Cardiac fibroblast (primary cell): ENCODE results near the gene STARD3.

Experiments
- DNase-seq, 2 donors: peaks; one replicate each; pipeline versions ENCODE4 v3.0.0 to v3.0.0-alpha.2; 2010; ENCODE audit warnings: low read depth in 2 of 2
- H3K4me3 ChIP-seq, 2 donors: replicated peaks in 1 of 2; 1 replicate in 1 of 2; 2 replicates in 1 of 2; pipeline ENCODE4 v1.5.1; 2011; ENCODE audit warnings: low read depth in 2 of 2, low read length in 2 of 2, mild to moderate bottlenecking in 2 of 2, moderate library complexity in 1 of 2
- TF ChIP-seq, protein P1 (sequence below): IDR thresholded peaks from one replicate; pipeline ENCODE4 v1.5.1; 2011; ENCODE audit warnings: low read depth, mild to moderate bottlenecking, low read length, inconsistent platforms

STARD3 gene

DNA sequence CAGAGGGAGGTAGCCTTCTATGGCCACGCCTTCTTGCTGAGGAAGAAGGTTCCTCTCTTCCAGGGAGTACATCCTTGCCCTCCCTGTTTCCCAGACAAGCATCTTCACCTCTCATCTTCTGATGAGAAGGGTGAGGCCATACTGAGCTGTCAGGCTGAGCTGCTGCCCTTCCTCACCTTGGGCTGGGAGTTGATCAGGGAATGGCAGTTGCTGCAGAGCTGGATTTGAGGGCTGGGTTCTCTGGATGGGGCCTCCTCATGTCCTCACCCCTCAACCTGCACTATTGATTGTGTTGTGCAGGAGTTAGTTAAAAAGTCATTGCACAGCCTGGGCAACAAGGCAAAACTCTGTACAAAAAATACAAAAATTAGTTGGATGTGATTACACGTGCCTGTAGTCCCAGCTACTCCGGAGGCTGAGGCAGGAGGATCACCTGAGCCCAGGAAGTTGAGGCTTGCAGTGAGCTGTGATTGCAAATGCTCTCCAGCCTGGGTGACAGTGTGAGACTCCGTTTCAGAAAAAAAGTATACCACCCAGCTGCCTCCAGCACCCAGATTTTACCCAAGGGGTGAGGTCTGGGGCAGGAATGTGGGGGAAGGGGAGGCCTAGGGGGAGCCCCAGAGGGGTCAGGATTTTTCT is 65.0 kb downstream of the STARD3 start:
- TF ChIP-seq, protein P1, sequence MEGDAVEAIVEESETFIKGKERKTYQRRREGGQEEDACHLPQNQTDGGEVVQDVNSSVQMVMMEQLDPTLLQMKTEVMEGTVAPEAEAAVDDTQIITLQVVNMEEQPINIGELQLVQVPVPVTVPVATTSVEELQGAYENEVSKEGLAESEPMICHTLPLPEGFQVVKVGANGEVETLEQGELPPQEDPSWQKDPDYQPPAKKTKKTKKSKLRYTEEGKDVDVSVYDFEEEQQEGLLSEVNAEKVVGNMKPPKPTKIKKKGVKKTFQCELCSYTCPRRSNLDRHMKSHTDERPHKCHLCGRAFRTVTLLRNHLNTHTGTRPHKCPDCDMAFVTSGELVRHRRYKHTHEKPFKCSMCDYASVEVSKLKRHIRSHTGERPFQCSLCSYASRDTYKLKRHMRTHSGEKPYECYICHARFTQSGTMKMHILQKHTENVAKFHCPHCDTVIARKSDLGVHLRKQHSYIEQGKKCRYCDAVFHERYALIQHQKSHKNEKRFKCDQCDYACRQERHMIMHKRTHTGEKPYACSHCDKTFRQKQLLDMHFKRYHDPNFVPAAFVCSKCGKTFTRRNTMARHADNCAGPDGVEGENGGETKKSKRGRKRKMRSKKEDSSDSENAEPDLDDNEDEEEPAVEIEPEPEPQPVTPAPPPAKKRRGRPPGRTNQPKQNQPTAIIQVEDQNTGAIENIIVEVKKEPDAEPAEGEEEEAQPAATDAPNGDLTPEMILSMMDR, result no peak
- H3K4me3 ChIP-seq, result no peak overlapping the region
- no peak for DNase-seq

- TF ChIP-seq, protein P1, result no peak
- DNase-seq, result no peak
- no peak overlapping the region for H3K4me3 ChIP-seq
These were observed 66.3 kb downstream of the STARD3 start for GRCh38 chr17:39702901-39703893.

- TF ChIP-seq, protein P1, result no peak
- DNase-seq, result no peak
- no peak overlapping the region for H3K4me3 ChIP-seq
These were observed 67.0 kb downstream of the STARD3 start for GRCh38 chr17:39703913-39704312.

DNA sequence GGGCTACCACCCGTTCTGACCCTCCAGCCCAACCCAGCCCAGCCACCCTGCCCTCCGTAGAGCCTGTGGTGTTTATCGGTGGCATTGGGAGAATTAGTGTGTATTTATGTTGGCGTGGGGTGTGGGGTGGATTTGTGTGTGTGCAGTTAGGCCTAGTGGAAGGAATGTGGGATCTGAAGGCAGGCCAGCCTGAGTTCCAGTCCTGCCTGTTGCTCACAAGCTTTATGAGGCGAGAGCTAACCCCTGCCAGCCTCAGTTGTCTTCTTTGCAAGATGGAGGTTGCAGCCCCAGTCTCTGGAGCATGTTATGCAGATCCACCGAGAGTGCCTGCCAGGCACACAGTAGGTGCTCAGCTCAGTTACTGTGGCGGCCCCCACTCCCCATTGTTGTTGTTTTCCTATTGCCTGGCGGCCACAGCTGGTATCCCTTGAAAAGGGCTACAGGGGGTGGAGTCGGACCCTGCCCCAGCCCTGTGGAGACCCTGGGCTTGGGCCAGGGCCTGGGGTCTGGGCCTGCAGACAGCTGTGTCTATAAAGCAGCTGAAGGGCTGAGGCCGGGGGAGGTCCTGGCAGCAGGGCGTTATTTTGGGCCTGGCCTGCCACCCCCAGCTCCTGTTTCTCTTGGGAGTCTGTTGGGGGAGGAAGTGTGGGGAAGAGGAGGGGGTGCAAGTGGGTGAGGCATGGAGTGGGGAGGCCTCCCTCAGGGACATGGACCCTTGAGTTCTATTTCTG is 68.0 kb downstream of the STARD3 start:
- H3K4me3 ChIP-seq, result no peak overlapping the region
- peak; percentile 23 to 31 for DNase-seq
- TF ChIP-seq, protein P1, result no peak

DNA sequence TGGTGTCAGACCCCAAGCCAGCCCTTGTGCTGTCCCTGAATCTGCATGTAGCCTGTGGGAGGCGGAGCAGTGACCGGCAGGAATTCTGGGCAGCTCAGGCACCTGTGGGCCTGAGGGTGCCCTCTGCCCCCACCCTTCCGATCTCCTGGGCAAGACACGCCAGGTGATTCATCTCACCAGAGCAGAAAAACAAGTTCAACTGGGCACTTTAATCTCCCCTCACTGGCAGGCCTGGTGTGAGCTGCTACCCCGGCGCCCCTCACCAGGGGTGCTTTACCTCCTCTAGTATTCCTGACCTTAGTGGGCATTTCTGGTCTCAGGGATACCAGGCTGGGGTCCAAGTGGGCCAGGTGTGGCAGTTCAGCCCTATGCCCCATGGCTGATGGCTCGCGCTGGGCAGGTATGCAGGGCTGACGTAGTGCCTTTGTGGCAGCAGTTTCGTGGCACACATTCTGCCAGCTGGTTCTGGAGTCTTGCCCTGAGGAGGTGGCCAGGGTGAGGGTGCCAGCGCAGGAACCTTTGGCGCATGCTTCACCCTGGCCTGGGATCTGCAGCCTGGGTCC is 68.9 kb downstream of the STARD3 start:
- no peak for DNase-seq
- TF ChIP-seq, protein P1, result no peak
- H3K4me3 ChIP-seq, result no peak overlapping the region

DNA sequence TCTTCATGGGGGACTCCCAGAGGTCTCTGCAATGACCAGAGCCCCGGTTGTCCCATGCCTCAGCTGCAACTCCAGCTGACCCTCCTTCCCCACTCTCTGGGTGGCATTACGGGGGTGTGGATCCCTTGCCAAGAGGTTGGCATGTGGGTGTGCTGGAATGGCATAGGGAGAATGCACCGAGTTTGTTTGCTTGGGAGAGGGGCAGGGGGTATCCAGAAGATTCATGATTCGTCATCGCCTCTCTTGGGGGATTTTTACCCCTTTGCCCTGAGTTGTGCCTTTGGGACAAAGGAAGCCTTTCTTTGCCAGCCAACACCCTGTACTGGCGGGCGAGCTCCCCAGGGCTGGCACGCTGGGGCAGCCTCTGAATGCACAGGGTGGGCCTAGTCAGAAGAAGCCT is 69.4 kb downstream of the STARD3 start:
- H3K4me3 ChIP-seq, result no peak overlapping the region
- no peak for DNase-seq
- TF ChIP-seq, protein P1, result no peak
